Measurements from ENCODE around the gene LRRC56.
A peak's percentile ranks its signal among the peaks of the same experiment; 100 is the strongest.

The LRRC56 gene

GRCh38 chr11:536841-537621 lies at the start of gene LRRC56:
TSS of gene LRRC56 (plus strand) at chr11:537527. CDS start at chr11:540685, 3,158 bp downstream.
- peak; percentile 94 for DNase-seq

- no peak for DNase-seq
These were observed 49.7 kb upstream of the LRRC56 start for GRCh38 chr11:487571-488021.

DNA sequence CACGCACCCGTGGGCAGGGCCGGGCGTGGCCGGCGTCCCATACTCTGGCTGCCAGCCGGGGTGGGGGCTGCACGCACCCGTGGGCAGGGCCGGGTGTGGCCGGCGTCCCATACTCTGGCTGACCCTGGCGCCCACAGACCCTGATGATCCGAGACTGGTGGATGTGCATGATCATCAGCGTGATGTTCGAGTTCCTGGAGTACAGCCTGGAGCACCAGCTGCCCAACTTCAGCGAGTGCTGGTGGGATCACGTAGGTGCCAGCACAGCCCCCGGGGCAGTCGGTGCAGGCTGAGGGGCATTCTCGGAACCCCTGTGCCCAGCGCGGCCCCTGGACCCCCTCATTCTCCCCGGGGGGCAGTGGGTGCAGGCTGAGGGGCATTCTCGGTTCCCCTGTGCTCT lies 49.3 kb upstream of the LRRC56 start:
- no peak for DNase-seq

DNA sequence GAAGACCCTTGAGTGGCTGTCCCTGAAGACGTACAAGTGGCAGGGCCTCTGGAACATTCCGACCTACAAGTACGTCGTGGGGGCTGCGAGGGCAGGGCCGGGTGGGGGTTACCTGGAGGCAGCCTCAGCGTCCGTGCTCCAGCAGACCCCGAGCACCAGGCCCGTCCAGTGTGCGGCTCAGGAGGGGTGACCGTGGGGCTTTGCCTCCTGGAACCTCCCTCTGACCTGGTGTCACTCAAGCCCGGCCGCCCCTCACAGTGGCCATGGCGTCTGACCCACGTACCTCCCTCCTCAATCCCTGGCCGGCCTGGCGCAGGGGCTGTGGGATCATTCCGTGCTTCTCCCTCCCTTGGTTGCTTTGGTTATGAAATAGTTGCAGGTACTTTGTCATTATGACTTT lies 48.7 kb upstream of the LRRC56 start:
- no peak for DNase-seq

- no peak for DNase-seq
These were observed 48.3 kb upstream of the LRRC56 start for GRCh38 chr11:488992-489391.

DNA sequence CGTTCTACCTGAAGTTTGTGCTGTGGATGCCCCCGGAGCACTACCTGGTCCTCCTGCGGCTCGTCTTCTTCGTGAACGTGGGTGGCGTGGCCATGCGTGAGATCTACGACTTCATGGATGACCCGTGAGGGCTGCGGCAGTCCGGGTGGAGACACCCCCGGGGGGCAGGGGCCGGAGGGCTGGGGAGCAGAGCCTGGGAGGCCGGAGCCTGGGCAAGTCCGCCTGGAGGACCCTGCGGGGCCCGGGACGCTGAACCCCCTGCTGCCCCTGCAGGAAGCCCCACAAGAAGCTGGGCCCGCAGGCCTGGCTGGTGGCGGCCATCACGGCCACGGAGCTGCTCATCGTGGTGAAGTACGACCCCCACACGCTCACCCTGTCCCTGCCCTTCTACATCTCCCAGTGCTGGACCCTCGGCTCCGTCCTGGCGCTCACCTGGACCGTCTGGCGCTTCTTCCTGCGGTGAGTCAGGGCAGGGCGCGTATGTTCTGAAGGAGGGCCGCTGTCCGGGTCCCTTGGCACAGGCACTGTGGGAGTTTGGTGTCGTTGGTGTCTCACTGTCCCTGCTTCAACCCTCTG lies 47.6 kb upstream of the LRRC56 start:
- no peak for DNase-seq

DNA sequence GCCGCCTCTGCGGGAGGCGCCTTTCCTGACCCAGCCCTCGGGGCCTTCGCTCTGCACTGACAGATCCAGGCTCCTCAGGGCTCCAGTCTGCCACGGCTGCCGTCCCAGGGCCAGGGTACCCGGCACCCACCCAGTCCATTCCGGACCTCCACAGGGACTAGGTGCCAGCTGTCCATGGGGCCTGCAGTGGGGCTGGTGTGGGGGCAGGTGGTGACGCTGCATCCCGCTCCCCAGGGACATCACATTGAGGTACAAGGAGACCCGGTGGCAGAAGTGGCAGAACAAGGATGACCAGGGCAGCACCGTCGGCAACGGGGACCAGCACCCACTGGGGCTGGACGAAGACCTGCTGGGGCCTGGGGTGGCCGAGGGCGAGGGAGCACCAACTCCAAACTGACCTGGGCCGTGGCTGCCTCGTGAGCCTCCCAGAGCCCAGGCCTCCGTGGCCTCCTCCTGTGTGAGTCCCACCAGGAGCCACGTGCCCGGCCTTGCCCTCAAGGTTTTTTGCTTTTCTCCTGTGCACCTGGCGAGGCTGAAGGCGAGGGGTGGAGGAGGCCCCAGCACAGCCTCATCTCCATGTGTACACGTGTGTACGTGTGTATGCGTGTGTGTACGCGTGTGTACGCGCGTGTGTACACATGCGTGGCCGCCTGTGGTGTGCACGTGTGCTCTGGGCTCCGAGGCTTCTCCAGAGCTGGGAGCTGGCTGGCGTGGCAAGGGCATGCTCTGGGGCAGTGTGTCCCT lies 47.0 kb upstream of the LRRC56 start:
- DNase-seq, result no peak

DNA sequence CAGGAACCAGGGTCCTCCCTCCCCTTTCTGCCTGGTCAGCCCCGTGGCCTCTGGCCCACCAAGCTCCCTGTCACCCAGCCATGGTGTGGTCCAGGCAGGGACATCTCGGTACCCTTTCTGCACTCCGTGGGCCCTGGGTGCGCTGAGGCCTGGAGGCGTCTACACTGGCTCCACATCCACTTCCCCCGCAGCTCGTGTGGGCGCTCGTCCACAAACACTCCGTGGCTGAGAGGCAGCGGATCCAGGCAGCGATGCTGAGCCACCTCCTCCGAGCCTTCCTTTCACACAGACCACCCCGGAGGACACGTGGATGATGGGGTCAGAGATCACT lies 46.4 kb upstream of the LRRC56 start:
- DNase-seq, result no peak

GRCh38 chr11:491358-491757 lies 46.0 kb upstream of the LRRC56 start:
- DNase-seq, result no peak

- no peak for DNase-seq
These were observed 44.7 kb upstream of the LRRC56 start for GRCh38 chr11:492427-493226.

DNA sequence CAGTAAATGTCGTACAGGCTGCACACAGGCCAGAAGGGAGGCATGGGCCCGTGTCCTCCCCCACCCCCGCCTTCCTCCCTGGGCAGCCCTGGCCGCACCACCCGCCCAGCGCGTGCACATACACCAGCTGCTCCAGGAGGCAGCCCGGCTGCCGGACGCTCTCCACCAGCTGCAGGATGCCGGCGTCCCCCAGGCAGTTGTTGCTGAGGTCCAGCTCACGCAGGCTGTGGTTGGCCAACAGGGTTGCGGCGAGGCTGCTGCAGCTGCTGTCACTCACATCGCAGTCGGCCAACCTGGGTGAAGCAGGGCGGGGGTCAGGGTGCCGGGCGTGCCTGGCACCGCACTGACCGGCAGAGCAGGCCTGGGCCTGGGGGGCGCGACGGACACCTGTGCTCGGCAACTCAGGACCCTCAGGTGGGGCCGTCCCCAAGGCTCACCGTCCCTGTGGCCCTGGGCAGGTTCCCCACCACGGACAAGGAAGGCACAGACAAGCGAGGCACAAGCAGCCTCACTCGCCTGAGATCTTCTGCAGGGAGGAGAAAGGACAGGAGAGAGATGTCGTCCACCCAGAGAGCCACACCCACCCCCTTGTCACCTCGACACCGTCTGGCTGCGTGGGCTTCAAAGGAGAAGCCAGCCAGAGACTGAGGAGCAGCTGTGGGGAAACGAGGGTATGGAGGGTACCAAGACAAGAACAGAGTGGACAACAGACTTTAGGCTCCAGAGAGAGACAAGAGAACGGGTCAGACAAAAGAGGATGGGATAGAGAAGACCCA lies 42.4 kb upstream of the LRRC56 start:
- no peak for DNase-seq

DNA sequence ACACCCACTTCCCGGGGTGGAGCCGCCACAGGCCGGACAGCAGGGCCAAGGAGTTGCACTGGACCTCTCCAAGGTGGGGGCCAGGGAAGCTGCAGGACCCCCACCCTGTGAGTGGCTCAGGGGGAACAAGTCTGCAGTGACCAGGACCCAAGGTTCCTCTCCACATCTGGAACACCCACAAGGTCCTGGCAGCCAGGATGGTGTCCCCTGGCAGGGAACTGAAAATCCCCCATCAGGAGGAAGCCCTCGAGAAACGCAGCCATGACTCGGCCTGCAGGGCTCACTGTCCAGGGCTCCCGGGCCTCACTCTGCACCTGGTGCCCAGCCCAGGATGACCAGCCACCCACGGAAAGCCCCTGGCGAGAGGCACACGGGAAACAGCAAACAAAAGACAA lies 41.8 kb upstream of the LRRC56 start:
- DNase-seq, result no peak

DNA sequence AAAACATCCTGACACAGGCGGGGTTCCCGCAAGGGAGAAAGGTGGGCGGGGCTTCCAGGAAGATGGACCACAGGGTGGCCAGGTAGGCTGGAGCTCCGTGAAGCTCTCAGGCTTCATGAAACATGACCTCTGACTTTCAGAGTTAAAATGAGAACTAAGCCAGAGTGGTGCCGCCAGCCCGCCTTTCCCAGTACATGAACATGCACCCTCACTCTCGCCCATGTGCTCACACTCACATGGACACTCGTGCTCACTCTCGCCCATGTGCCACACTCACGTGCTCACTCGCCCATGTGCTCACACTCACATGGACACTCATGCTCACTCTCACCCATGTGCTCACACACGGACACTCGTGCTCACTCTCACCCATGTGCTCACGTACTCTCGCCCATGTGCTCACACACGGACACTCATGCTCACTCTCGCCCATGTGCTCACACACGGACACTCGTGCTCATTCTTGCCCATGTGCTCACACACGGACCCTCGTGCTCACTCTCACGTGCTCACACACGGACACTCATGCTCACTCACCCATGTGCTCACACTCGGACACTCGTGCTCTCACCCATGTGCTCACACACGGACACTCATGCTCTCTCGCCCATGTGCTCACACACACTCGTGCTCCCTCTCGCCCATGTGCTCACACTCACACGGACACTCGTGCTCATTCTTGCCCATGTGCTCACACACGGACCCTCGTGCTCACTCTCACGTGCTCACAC lies 40.3 kb upstream of the LRRC56 start:
- DNase-seq, result no peak

DNA sequence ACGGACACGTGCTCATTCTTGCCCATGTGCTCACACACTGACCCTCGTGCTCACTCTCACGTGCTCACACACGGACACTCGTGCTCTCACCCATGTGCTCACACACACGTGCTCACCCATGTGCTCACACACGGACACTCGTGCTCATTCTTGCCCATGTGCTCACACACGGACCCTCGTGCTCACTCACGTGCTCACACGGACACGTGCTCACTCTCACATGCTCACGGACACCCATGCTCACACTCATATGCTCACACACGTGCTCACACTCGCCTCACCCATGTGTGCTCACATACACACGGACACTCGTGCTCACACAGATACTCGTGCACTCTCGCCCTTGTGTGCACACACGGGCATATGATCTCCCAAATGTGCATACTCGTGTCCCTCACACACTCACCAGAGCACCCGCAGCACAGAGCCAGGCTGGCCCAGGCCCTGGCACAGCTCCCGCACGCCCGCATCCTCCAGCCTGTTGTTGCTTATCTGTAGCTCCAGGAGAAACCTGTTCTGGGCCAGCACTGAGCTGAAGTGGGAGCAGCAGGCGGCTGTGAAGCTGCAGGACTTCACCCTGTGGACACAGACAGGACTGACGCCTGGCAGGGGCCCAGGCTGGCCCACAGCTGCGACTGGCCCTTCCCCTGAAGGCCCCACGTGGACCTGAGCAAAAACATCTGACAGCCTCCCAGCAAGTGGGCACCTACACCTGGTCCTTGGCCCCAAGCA lies 39.6 kb upstream of the LRRC56 start:
- no peak for DNase-seq

DNA sequence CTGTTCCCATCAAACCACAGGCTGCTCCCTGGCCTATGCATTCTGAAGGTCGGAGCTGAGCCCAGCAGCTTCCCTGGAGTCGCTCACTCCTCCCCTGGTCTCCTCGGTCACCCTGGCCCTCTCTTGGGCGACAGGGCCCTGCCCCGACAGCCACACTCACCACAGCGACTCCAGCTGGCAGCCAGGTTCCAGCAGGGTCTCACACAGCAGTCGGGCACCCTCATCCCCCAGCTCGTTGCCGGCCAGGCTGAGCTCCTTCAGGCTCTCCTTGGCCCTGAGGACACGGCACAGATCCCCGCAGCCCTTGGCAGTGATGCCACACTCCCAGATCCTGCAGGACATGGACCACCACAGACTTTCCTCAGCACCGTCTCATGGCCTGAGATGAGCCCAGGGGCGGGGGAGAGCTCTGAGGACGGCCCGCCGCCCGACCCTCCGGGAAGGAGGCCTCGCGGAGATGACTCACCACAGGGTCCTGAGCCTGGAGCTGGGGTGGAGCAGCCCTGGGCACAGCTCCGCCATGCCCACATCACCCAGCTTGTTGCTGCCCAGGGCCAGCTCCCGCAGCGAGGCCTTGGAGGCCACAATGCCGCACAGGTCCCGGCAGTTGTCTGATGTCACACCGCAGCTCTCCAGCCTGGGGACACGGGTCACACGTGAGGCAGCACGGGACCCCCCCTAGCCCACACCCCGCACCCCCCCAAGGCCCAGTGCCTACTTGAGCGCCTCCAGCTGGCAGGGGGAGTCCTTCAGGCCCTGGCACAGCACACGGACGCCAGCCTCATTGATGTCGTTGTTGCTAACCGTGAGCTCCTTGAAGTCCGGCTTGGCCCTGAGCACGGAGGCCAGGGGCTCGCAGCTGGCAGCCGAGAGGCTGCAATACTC lies 38.8 kb upstream of the LRRC56 start:
- no peak for DNase-seq

DNA sequence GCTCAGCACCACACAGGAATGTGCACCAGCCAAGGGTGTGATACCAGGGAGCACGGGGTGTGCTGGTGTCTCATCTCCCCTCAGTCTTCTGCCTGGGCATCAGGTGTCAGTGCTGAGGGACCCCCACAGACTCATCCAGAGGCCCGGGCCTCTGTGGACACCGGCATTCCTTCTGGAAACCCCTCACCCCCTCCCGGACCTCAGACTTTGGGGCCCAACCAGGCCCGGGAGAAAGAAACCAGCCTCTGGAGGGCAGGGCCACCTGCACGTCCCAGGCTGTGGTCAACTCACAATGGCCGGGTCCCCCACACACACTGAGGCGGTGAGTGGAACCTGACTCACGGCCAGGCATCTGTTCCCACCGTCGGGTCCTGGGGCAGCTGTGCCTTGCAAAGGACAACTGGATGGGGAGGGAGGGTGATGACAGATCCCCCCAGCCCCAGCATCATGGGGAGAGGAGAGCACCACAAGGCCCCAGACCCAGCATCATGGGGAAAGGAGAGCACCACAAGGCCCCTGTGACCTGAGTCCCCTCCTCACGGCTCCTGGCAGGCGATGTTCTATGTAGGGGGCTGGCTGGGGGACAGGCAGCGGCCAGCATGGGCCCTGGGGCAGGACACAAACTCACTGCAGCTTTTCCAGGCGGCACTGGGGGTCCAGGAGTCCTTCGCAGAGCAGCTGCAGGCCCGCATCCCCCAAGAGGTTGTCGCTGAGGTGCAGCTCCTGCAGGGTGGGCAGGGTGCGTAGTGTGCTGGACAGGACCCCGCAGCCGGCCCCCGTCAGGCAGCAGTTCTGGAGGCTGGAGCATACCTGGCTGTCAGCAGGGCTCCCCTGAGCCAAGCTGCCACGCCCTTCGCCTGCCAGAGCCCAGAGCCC lies 37.9 kb upstream of the LRRC56 start:
- no peak for DNase-seq

- no peak for DNase-seq
These were observed 36.2 kb upstream of the LRRC56 start for GRCh38 chr11:501001-501682.

- DNase-seq, result no peak
These were observed 35.5 kb upstream of the LRRC56 start for GRCh38 chr11:501683-502287.
